Measurements from ENCODE around the gene MVB12B.

DNA sequence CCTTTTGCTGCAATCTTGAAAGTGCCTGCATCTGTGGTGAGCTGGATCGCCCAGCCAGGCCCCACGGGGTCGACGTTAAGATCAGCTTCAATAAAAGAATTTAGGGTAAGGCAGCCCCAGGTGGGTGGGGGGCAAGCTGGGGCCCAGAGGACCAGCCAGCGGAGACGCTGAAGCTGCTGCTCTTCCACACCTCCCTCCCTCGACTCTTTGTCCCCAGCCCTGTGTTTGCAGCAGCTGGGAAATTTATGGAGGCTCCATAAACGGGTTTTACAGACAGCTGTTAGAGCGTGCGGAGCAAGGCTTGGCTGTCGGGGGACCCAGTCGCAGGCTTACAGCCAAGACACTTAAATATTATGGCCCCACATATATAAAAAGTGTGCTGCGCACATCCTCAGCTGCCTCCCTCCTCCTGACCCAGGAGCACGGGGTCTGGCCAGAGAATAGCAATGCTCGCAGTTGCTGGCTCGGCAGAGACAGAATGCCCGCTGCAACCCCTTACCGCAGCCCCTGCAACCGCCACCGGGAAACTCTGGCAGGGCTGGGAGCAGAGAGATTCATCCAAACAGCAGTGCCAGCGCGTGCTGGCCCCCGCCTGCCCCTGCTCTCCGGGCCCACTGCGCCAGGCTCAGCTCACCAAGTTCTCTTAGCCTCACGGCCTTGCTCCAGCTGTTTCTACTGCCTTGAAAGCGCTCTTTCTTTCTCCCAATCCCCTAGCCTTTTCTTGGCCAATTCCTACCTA, 28.4 kb upstream of the MVB12B start:
- no peak for TF ChIP-seq CTCF (IDR thresholded peaks at IDR 0.05 in 4 of 5, conservative IDR thresholded peaks at IDR 0.05 in 1 of 5)
- no peak for TF ChIP-seq POLR2A (IDR thresholded peaks at IDR 0.05)
